ENCODE results near the gene GPD2. TPM values are rescaled to one million over a fixed set of nuclear protein-coding genes. Genes with fewer than 3 reads are reported as not detected.
"Not testable (repeated sequence)": the region's sequence is repeated elsewhere in the genome, so short reads cannot be mapped to it uniquely, and the experiment has no call there.

GPD2 gene
- polyA plus RNA-seq, 1 experiment = 20.7 TPM

DNA sequence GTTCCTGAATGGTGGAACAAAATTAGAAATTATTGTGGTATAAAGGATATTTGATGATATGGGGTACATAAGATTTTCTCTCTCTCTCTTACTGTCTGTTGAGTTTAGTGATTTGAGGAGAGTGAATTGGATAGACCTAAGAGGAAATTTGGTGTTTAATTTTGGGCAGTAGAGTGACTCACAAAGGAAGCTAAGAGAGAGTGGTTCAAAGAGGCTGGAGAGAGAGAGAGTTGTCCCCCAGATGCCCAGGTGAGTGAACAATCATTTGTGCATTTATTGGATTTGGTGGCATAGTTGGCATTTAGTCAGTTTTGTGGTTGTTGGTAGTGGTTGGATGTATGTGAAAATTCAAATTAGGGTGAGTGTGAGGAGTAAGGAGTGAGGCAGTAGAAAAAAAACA lies 56.8 kb downstream of the GPD2 start:
- DNase-seq (ENCODE audit: low read depth, low spot score) = no peak
- ChIA-PET CTCF (interaction anchor here (0.7 kb wide), 1 partner anchor 9 kb away, joined by 3 read pairs; no protein-coding TSS in a partner anchor), POLR2A (interaction anchor here (0.7 kb wide), 1 partner anchor 107 kb away, joined by 4 read pairs; no protein-coding TSS in a partner anchor)
- Histone ChIP-seq H3K27ac (ENCODE audit: low read depth, low read length) (no peak overlapping the region), H3K27me3 (ENCODE audit: control insufficient read depth, insufficient read depth, low read length) (no peaks in the 10 kb centered on the region), H3K4me3 (ENCODE audit: low read depth, low read length) (no peak overlapping the region), H3K9me3 (ENCODE audit: control insufficient read depth, insufficient read depth, low read length) (no peaks in the 10 kb centered on the region)
- TF ChIP-seq, protein P1, sequence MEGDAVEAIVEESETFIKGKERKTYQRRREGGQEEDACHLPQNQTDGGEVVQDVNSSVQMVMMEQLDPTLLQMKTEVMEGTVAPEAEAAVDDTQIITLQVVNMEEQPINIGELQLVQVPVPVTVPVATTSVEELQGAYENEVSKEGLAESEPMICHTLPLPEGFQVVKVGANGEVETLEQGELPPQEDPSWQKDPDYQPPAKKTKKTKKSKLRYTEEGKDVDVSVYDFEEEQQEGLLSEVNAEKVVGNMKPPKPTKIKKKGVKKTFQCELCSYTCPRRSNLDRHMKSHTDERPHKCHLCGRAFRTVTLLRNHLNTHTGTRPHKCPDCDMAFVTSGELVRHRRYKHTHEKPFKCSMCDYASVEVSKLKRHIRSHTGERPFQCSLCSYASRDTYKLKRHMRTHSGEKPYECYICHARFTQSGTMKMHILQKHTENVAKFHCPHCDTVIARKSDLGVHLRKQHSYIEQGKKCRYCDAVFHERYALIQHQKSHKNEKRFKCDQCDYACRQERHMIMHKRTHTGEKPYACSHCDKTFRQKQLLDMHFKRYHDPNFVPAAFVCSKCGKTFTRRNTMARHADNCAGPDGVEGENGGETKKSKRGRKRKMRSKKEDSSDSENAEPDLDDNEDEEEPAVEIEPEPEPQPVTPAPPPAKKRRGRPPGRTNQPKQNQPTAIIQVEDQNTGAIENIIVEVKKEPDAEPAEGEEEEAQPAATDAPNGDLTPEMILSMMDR (IDR thresholded peaks at IDR 0.05; ENCODE audit: low read depth, low read length) = no peak

DNA sequence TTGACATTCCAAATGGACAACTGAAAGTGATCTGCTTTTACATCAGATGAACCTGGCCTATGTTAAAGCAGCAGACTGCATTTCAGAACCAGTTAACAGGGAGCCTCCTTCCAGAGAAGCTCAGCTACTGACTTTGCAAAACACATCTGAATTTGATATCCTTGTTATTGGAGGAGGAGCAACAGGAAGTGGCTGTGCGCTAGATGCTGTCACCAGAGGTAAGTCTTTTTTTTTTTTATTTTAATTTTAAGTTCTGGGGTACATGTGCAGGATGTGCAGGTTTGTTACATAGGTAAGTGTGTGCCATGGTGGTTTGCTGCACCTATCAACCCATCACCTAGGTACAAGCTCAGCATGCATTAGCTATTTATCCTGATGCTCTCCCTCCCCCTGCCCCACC lies 59.8 kb downstream of the GPD2 start:
- H3K9me3 ChIP-seq (ENCODE audit: control insufficient read depth, insufficient read depth, low read length); POLR2A ChIA-PET: not testable (repeated sequence)
- CTCF ChIA-PET = interaction anchor here (0.6 to 1.8 kb wide), 2 partner anchors 11 to 396 kb away, joined by 3 to 4 read pairs; no protein-coding TSS in a partner anchor

DNA sequence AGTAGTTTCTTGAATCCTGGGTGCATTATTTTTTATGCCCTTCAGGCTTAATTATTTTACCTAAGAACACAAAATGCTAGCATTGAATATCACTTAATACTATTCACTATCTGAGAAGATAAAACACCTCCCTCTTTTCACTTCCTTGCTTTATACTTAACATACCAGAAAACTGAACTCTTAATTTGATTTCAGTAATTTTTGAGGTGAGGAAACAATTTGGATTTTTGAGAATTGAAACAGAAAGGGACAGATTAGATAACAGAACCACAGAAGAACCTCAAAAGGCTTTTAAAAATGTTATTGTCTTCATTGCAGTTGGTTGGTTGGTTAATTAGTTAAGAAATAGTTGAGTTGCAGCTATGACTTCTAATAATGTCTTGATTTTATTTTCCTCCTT lies 69.5 kb downstream of the GPD2 start:
- Histone ChIP-seq H3K27me3 (ENCODE audit: control insufficient read depth, insufficient read depth, low read length) (no peaks in the 10 kb centered on the region), H3K9me3 (ENCODE audit: control insufficient read depth, insufficient read depth, low read length) (no peaks in the 10 kb centered on the region), H3K27ac (ENCODE audit: low read depth, low read length) (no peak overlapping the region), H3K4me3 (ENCODE audit: low read depth, low read length) (no peak overlapping the region)
- ChIA-PET CTCF (no interaction called here), POLR2A (no interaction called here)
- TF ChIP-seq, protein P1 (IDR thresholded peaks at IDR 0.05; ENCODE audit: low read depth, low read length) = no peak
- no peak for DNase-seq (ENCODE audit: low read depth, low spot score)

More for the DNA sequence above, 59.8 kb downstream of the GPD2 start:
- H3K27me3 ChIP-seq (ENCODE audit: control insufficient read depth, insufficient read depth, low read length); H3K27ac ChIP-seq (ENCODE audit: low read depth, low read length); DNase-seq (ENCODE audit: low read depth, low spot score); H3K4me3 ChIP-seq (ENCODE audit: low read depth, low read length): not testable (repeated sequence)

- no peak for DNase-seq (ENCODE audit: low read depth, low spot score)
- H3K9me3 ChIP-seq (ENCODE audit: control insufficient read depth, insufficient read depth, low read length) = no peaks in the 10 kb centered on the region
- POLR2A ChIA-PET = no interaction called here
- no peaks in the 10 kb centered on the region for H3K27me3 ChIP-seq (ENCODE audit: control insufficient read depth, insufficient read depth, low read length)
- CTCF ChIA-PET = interaction anchor here (0.5 kb wide), 1 partner anchor 178 kb away, joined by 3 read pairs; no protein-coding TSS in a partner anchor
- H3K27ac ChIP-seq (ENCODE audit: low read depth, low read length) = no peak overlapping the region
- H3K4me3 ChIP-seq (ENCODE audit: low read depth, low read length) = no peak overlapping the region
- TF ChIP-seq, protein P1 (IDR thresholded peaks at IDR 0.05; ENCODE audit: low read depth, low read length) = no peak
These were observed 74.9 kb downstream of the GPD2 start for GRCh38 chr2:156511122-156511521.

GRCh38 chr2:156511803-156512202 lies 75.6 kb downstream of the GPD2 start:
- ChIA-PET POLR2A (no interaction called here), CTCF (interaction anchor here (0.5 kb wide), 1 partner anchor 179 kb away, joined by 3 read pairs; no protein-coding TSS in a partner anchor)
- H3K27me3 ChIP-seq (ENCODE audit: control insufficient read depth, insufficient read depth, low read length) = no peaks in the 10 kb centered on the region
- H3K27ac ChIP-seq (ENCODE audit: low read depth, low read length) = no peak overlapping the region
- DNase-seq (ENCODE audit: low read depth, low spot score) = no peak
- H3K4me3 ChIP-seq (ENCODE audit: low read depth, low read length) = no peak overlapping the region
- no peaks in the 10 kb centered on the region for H3K9me3 ChIP-seq (ENCODE audit: control insufficient read depth, insufficient read depth, low read length)
- TF ChIP-seq, protein P1 (IDR thresholded peaks at IDR 0.05; ENCODE audit: low read depth, low read length) = no peak

Measured in AG04450 (cell line).